SK-N-MC (cell line): ENCODE data around the gene IGF2R.

ENCODE experiments used
- EZH2 ChIP-seq: fragments of 200-600 bp; sonication (generic); IDR thresholded peaks from one replicate; pipeline ENCODE4 v1.6.1; 2017; ENCODE audit warnings: antibody characterized with exemption
- POLR2AphosphoS5 ChIP-seq: IDR thresholded peaks from 2 replicates; pipeline ENCODE4 v1.6.1; 2012; ENCODE audit warnings: mild to moderate bottlenecking, low read depth, low read length, borderline replicate concordance

DNA sequence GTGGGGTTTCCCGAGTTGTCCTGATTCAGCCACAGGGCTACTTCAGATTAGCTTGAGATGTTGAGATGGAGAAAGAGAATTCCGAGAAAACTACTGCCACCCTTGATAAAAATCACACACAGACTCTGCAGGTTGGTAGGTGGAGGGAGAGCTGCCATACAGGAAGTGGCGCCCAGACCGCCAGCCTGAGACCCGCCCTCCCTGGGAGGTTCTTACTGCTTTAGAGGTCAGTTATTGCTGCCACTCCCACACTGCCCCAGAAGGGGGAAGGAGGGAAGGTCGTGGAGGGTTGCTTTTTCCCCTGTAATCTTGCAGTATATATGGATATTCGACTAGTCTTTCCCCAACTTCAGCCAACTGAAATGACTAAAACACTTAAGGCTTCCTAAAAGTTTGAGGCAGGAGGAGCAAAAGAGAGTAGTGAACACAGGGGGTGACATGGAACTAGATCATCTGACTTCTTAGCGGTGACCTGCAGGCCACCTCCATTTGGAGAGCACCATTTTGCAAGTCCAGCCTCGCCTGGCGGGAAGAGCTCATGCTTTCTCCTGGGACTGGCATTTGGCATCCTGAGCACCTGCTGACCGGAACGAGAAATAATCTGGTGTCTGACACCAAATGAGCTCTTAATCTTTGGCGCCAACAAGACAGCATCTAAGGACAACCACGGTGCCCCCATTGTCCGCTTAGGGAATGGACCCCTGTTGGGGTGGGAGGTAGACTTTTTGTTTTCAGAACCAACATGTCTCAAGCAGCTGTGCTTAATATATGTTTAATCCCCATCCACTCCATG is 117.0 kb downstream of the IGF2R start:
- TF ChIP-seq EZH2, result no peak
- no peak for TF ChIP-seq POLR2AphosphoS5
